MM.1S (cell line): ENCODE results near the gene ASGR1.
A peak's percentile ranks its signal among the peaks of the same experiment; 100 is the strongest.

Source experiments
- CTCF ChIP-seq: fragments of 300-600 bp; sonication (generic); IDR thresholded peaks from 2 replicates; pipeline ENCODE4 v1.5.1; 2016; ENCODE audit warnings: antibody characterized with exemption, low read length, mixed read lengths
- EZH2 ChIP-seq: fragments of 300-600 bp; sonication (generic); optimal IDR thresholded peaks from 2 replicates; pipeline ENCODE3; 2017; ENCODE audit warnings: low read depth, mild to moderate bottlenecking, antibody characterized with exemption, low read length, mixed read lengths

- TF ChIP-seq CTCF (peak; percentile 54), EZH2 (no peak)
Observed at GRCh38 chr17:7214300-7215135, 35.3 kb upstream of the ASGR1 start.
